GM12878 (cell line): ENCODE results near the gene VSIG10L2. TPM values are rescaled to one million over a fixed set of nuclear protein-coding genes. Genes with fewer than 3 reads are reported as not detected.

Source experiments
- ATAC-seq: fragments of 200-7000 bp; cut with Tn5 transposase; 3 replicates; pipeline ENCODE4 v1.9.1; 2020; ENCODE audit warnings: mild to moderate bottlenecking, moderate library complexity
- BruUV-seq: library from RNA; stranded (reverse); fragments of 400-500 nt; replicated peaks from 2 replicates; lab custom pipeline; 2021; lab: Mats Ljungman, UMichigan
- CTCF ChIA-PET: fragments of 300-600 bp; sonication (Branson Sonifier 250); formaldehyde crosslinking; extraction: SDS; loops from one replicate; lab custom pipeline; 2021; ENCODE audit warnings: inconsistent platforms; lab: Yijun Ruan, JAX
- POLR2A ChIA-PET: fragments of 350-600 bp; formaldehyde crosslinking; extraction: SDS; loops from one replicate; lab custom pipeline; 2021; ENCODE audit warnings: inconsistent platforms; lab: Charles Lee
- RAD21 ChIA-PET: fragments of 300-600 bp; sonication (Branson Sonifier 250); formaldehyde crosslinking; loops from one replicate; lab custom pipeline; 2023; ENCODE audit warnings: antibody characterized with exemption; ENCODE audit not compliant: unreplicated experiment; lab: Charles Lee
- SMC1A ChIA-PET: fragments of 300-600 bp; sonication (Branson Sonifier 250); formaldehyde crosslinking; loops from one replicate; lab custom pipeline; 2023; ENCODE audit not compliant: unreplicated experiment, uncharacterized antibody; lab: Charles Lee
- DNase-seq: peaks from one replicate; pipeline ENCODE4 v3.0.0-alpha.2; 2011; ENCODE audit warnings: low read depth, low spot score
- FAIRE-seq: peaks from 3 replicates; lab custom pipeline; 2011; peaks lifted over from hg19 to GRCh38; lab: Jason Lieb, UNC
- H2AFZ ChIP-seq: 2 replicates; pipeline ENCODE4 v1.6.0; 2011; ENCODE audit warnings: low read depth, low read length, control low read depth; ENCODE audit not compliant: control insufficient read depth
- H3K27ac ChIP-seq: 2 replicates; pipeline ENCODE4 v1.5.1; 2011; ENCODE audit warnings: control low read depth; ENCODE audit not compliant: control insufficient read depth, insufficient read depth
- H3K27me3 ChIP-seq, 2 experiments: replicated peaks in 1 of 2; 2 replicates each; pipeline versions ENCODE4 v1.6.0 to v1.6.1; 2011; ENCODE audit warnings: low read length in 1 of 2; ENCODE audit not compliant: control insufficient read depth in 2 of 2, insufficient read depth in 2 of 2
- H3K36me3 ChIP-seq, 2 experiments: 2 replicates each; pipeline ENCODE4 v1.5.1; 2011; ENCODE audit warnings: low read length in 1 of 2; ENCODE audit not compliant: control insufficient read depth in 2 of 2, insufficient read depth in 2 of 2
- H3K4me1 ChIP-seq: 2 replicates; pipeline ENCODE4 v1.6.1; 2011; ENCODE audit warnings: mild to moderate bottlenecking, low read length, moderate library complexity, mixed read lengths; ENCODE audit not compliant: control insufficient read depth, insufficient read depth
- H3K4me2 ChIP-seq: 2 replicates; pipeline ENCODE4 v1.6.0; 2011; ENCODE audit warnings: control low read depth; ENCODE audit not compliant: control insufficient read depth, insufficient read depth
- H3K4me3 ChIP-seq: fragments of 200-600 bp; sonication (generic); 2 replicates; pipeline ENCODE4 v1.5.1; 2016
- H3K79me2 ChIP-seq: 2 replicates; pipeline ENCODE4 v1.6.0; 2011; ENCODE audit warnings: low read length; ENCODE audit not compliant: control insufficient read depth, insufficient read depth
- H3K9ac ChIP-seq: 2 replicates; pipeline ENCODE4 v1.8.0; 2011; ENCODE audit warnings: low read length, control low read depth, mixed read lengths; ENCODE audit not compliant: control insufficient read depth, insufficient read depth
- H3K9me3 ChIP-seq: replicated peaks from 3 replicates; pipeline ENCODE4 v1.5.1; 2011; ENCODE audit warnings: mild to moderate bottlenecking, low read length; ENCODE audit not compliant: control insufficient read depth, insufficient read depth
- H4K20me1 ChIP-seq: 2 replicates; pipeline ENCODE4 v1.6.0; 2011; ENCODE audit not compliant: control insufficient read depth, insufficient read depth
- EED ChIP-seq: sonication (generic); IDR thresholded peaks from 2 replicates; pipeline ENCODE4 v1.6.1; 2016; ENCODE audit warnings: antibody characterized with exemption, low read depth
- EGR1 ChIP-seq, 2 experiments: IDR thresholded peaks; 1 replicate in 1 of 2; 2 replicates in 1 of 2; pipeline ENCODE4 v1.6.1; 2011 to 2012; ENCODE audit warnings: low read depth in 2 of 2, low read length in 2 of 2, borderline replicate concordance in 1 of 2, mild to moderate bottlenecking in 1 of 2, moderate library complexity in 1 of 2
- HCFC1 ChIP-seq: fragments of 150-350 bp; IDR thresholded peaks from 2 replicates; pipeline ENCODE4 v1.6.1; 2014; ENCODE audit warnings: low read length
- HDAC6 ChIP-seq: fragments of 200-600 bp; sonication (generic); IDR thresholded peaks from one replicate; pipeline ENCODE4 v1.8.0; 2017; ENCODE audit warnings: antibody characterized with exemption; ENCODE audit not compliant: unreplicated experiment
- JUNB ChIP-seq: IDR thresholded peaks from 2 replicates; pipeline ENCODE4 v1.6.1; 2016; ENCODE audit warnings: antibody characterized with exemption, mild to moderate bottlenecking
- MEF2A ChIP-seq: IDR thresholded peaks from 2 replicates; pipeline ENCODE4 v1.6.1; 2011; ENCODE audit warnings: low read depth, mild to moderate bottlenecking, low read length, moderate library complexity; ENCODE audit not compliant: insufficient read depth
- RBBP5 ChIP-seq: fragments of 200-600 bp; sonication (generic); conservative IDR thresholded peaks from 2 replicates; pipeline ENCODE4 v1.6.1; 2016
- SMARCA5 ChIP-seq: fragments of 450-650 bp; IDR thresholded peaks from 2 replicates; pipeline ENCODE4 v1.6.1; 2017; ENCODE audit warnings: mild to moderate bottlenecking
- SUPT20H ChIP-seq: IDR thresholded peaks from 2 replicates; pipeline ENCODE4 v1.6.1; 2011; ENCODE audit warnings: low read depth, mild to moderate bottlenecking, low read length, moderate library complexity, borderline replicate concordance; ENCODE audit not compliant: control insufficient read depth
- WGBS: methylation state at CpG from one replicate; pipeline ENCODE4 v1.1.6; 2016; ENCODE audit warnings: low lambda C conversion rate; ENCODE audit not compliant: insufficient replicate concordance, insufficient coverage; ENCODE audit errors: missing lambda C conversion rate; 5-methylcytosine and 5-hydroxymethylcytosine counted together
- in situ Hi-C: fragments of 300-500 bp; cut with MboI; formaldehyde crosslinking; loops from 9 replicates; pipeline ENCODE4 v1.14.3; 2018; ENCODE audit warnings: mixed read lengths
- intact Hi-C: fragments of 100-400 bp; cut with micrococcal nuclease; formaldehyde crosslinking; loops from one replicate; pipeline ENCODE4 v1.14.2; 2022; ENCODE audit not compliant: unreplicated experiment
- polyA plus RNA-seq, 11 experiments: library from polyadenylated mRNA; depleted of rRNA in 4 of 11; unstranded in 6 of 11; stranded (reverse) in 5 of 11; fragments of >200 nt; fragmentation: Nextera tagmentation in 4 of 11; fragmentation: Illumina TruSeq in 1 of 11; extraction: Ambion mirVana in 4 of 11; extraction: Trizol in 1 of 11; gene quantifications; 1 replicate in 1 of 11; 2 replicates in 10 of 11; pipeline versions ENCODE4 v1.2.1 to v1.2.3, GENCODE V29; 2011 to 2016; ENCODE audit warnings: inconsistent platforms in 2 of 11, missing spikeins in 2 of 11, low read depth in 1 of 11
- total RNA-seq, 4 experiments: library from RNA; depleted of rRNA in 3 of 4; stranded (reverse); fragments of >200 nt in 3 of 4; fragmentation: Illumina TruSeq in 1 of 4; extraction: Trizol in 1 of 4; gene quantifications; 2 replicates each; pipeline versions ENCODE4 v1.2.1 to v1.2.3, GENCODE V29; 2013 to 2021
- TF ChIP-seq, protein P1 (sequence below): fragments of 450-650 bp; IDR thresholded peaks from 2 replicates; pipeline ENCODE4 v1.6.1; 2017; ENCODE audit warnings: mild to moderate bottlenecking, low read depth, inconsistent platforms; ENCODE audit not compliant: poor library complexity, severe bottlenecking
- TF ChIP-seq, protein P2 (sequence below): fragments of 150-350 bp; IDR thresholded peaks from 2 replicates; pipeline ENCODE4 v1.6.1; 2014; ENCODE audit warnings: mild to moderate bottlenecking, low read depth, low read length
- TF ChIP-seq, protein P3 (sequence below): fragments of 450-650 bp; formaldehyde crosslinking; IDR thresholded peaks from 2 replicates; pipeline ENCODE4 v1.4.0; 2020; ENCODE audit warnings: mild to moderate bottlenecking, moderate library complexity
- TF ChIP-seq, protein P4 (sequence below): IDR thresholded peaks from 2 replicates; pipeline ENCODE4 v1.6.1; 2011; ENCODE audit warnings: low read depth, mild to moderate bottlenecking, low read length, moderate library complexity, borderline replicate concordance; ENCODE audit errors: extremely low read depth
- TF ChIP-seq, protein P5 (sequence below): fragments of 450-650 bp; IDR thresholded peaks from 2 replicates; pipeline ENCODE4 v1.6.1; 2016; ENCODE audit warnings: mild to moderate bottlenecking

Gene VSIG10L2
- total and polyA plus RNA-seq, 10 of the 15 experiments (the other 5 are each of a cell fraction or from before 2014, with no cell fraction given), result 0.02 TPM; not detected in 9

DNA sequence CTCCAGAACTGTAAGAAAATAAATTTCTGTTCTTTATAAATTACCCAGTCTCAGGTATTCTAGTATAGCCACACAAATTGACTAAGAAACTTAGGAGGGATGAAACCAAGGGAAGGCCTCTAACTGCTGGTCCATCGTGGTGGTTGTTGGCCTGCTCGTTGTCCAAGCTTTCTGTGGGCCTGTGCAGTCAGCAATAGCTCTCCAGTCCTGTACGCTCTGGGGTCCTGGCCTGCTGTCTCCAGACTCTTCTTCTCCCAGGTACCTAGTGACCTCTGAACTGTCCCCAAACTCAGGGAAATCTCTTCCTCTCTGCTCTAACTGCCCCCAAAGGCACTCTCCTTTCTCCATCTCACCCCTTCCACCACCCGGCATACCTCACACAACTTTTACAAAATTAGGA is 5.7 kb upstream of the VSIG10L2 start (continued):
- TF ChIP-seq SUPT20H (no peak), MEF2A (no peak), JUNB (no peak), EGR1 (IDR thresholded peaks at IDR 0.05; ENCODE audit: borderline replicate concordance in 1 of 2, low read depth in 2 of 2, low read length in 2 of 2) (no peak), EED (no peak), SMARCA5 (no peak)
- TF ChIP-seq, protein P1, sequence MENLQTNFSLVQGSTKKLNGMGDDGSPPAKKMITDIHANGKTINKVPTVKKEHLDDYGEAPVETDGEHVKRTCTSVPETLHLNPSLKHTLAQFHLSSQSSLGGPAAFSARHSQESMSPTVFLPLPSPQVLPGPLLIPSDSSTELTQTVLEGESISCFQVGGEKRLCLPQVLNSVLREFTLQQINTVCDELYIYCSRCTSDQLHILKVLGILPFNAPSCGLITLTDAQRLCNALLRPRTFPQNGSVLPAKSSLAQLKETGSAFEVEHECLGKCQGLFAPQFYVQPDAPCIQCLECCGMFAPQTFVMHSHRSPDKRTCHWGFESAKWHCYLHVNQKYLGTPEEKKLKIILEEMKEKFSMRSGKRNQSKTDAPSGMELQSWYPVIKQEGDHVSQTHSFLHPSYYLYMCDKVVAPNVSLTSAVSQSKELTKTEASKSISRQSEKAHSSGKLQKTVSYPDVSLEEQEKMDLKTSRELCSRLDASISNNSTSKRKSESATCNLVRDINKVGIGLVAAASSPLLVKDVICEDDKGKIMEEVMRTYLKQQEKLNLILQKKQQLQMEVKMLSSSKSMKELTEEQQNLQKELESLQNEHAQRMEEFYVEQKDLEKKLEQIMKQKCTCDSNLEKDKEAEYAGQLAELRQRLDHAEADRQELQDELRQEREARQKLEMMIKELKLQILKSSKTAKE, result no peak
- TF ChIP-seq, all 136 proteins: peak for 0

DNA sequence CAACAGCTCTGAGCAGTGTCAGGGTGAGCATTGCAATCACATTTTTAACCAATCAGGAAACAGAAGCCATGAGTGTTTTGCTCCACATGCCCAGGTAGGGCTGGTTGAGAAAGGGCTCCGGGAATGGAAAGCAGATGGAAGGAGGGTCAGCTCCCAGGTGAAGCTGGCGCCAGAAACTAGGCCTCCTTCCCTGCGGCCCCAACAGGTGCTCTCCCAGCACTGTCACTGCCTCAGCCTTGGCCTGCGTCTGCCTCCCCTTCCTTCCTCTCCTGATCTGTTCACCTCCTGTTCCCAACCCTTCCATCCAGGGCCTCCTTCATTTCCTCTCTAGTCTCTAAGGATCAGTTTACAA is 4.6 kb upstream of the VSIG10L2 start:
- POLR2A ChIA-PET, result interaction anchor here (0.5 to 0.9 kb wide), 3 partner anchors 46 to 198 kb away, joined by 3 to 4 read pairs (median 3); no protein-coding TSS in a partner anchor
- Histone ChIP-seq H3K4me1 (no peaks in the 10 kb centered on the region), H3K4me3 (no peak overlapping the region), H4K20me1 (no peaks in the 10 kb centered on the region), H3K27me3 (no peaks in the 10 kb centered on the region; a peak in 1 of 4 replicates), H3K4me2 (no peak overlapping the region), H3K27ac (no peak overlapping the region), H2AFZ (no peak overlapping the region), H3K9ac (no peak overlapping the region), H3K79me2 (no peaks in the 10 kb centered on the region), H3K36me3 (no peaks in the 10 kb centered on the region), H3K9me3 (no peaks in the 10 kb centered on the region)
- 84% methylated on average over 4 of the region's 4 CpGs for WGBS
- CTCF ChIA-PET, result interaction anchor here (1.2 to 12.1 kb wide), 9 partner anchors 10 to 275 kb away, joined by 3 to 220 read pairs (median 5); no protein-coding TSS in a partner anchor
- no peak for DNase-seq
- in situ Hi-C loops (no loop called here), intact Hi-C loops (no loop called here)
- no peak for FAIRE-seq
- SMC1A ChIA-PET, result interaction anchor here (1.0 to 6.2 kb wide), 7 partner anchors 13 to 539 kb away, joined by 3 to 45 read pairs (median 4); partner anchors contain the start of gene CDON
- ATAC-seq, result no peak
- BruUV-seq, result no TSS peak
- RAD21 ChIA-PET, result interaction anchor here (0.6 to 2.7 kb wide), 4 partner anchors 41 to 253 kb away, joined by 3 to 10 read pairs (median 6); no protein-coding TSS in a partner anchor
- TF ChIP-seq, protein P2, sequence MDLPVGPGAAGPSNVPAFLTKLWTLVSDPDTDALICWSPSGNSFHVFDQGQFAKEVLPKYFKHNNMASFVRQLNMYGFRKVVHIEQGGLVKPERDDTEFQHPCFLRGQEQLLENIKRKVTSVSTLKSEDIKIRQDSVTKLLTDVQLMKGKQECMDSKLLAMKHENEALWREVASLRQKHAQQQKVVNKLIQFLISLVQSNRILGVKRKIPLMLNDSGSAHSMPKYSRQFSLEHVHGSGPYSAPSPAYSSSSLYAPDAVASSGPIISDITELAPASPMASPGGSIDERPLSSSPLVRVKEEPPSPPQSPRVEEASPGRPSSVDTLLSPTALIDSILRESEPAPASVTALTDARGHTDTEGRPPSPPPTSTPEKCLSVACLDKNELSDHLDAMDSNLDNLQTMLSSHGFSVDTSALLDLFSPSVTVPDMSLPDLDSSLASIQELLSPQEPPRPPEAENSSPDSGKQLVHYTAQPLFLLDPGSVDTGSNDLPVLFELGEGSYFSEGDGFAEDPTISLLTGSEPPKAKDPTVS, result no peak
- TF ChIP-seq, protein P3, sequence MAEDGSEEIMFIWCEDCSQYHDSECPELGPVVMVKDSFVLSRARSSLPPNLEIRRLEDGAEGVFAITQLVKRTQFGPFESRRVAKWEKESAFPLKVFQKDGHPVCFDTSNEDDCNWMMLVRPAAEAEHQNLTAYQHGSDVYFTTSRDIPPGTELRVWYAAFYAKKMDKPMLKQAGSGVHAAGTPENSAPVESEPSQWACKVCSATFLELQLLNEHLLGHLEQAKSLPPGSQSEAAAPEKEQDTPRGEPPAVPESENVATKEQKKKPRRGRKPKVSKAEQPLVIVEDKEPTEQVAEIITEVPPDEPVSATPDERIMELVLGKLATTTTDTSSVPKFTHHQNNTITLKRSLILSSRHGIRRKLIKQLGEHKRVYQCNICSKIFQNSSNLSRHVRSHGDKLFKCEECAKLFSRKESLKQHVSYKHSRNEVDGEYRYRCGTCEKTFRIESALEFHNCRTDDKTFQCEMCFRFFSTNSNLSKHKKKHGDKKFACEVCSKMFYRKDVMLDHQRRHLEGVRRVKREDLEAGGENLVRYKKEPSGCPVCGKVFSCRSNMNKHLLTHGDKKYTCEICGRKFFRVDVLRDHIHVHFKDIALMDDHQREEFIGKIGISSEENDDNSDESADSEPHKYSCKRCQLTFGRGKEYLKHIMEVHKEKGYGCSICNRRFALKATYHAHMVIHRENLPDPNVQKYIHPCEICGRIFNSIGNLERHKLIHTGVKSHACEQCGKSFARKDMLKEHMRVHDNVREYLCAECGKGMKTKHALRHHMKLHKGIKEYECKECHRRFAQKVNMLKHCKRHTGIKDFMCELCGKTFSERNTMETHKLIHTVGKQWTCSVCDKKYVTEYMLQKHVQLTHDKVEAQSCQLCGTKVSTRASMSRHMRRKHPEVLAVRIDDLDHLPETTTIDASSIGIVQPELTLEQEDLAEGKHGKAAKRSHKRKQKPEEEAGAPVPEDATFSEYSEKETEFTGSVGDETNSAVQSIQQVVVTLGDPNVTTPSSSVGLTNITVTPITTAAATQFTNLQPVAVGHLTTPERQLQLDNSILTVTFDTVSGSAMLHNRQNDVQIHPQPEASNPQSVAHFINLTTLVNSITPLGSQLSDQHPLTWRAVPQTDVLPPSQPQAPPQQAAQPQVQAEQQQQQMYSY (CRISPR knock-in tag), result no peak
- TF ChIP-seq, protein P4, sequence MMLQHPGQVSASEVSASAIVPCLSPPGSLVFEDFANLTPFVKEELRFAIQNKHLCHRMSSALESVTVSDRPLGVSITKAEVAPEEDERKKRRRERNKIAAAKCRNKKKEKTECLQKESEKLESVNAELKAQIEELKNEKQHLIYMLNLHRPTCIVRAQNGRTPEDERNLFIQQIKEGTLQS, result no peak
- no peak for TF ChIP-seq EED
- TF ChIP-seq RBBP5, result no peak
- TF ChIP-seq HCFC1, result no peak
- TF ChIP-seq, protein P5, sequence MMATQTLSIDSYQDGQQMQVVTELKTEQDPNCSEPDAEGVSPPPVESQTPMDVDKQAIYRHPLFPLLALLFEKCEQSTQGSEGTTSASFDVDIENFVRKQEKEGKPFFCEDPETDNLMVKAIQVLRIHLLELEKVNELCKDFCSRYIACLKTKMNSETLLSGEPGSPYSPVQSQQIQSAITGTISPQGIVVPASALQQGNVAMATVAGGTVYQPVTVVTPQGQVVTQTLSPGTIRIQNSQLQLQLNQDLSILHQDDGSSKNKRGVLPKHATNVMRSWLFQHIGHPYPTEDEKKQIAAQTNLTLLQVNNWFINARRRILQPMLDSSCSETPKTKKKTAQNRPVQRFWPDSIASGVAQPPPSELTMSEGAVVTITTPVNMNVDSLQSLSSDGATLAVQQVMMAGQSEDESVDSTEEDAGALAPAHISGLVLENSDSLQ, result no peak
- TF ChIP-seq HDAC6, result no peak
